GM19351 (cell line): Measurements from ENCODE around the gene EMCN.
"Not testable (repeated sequence)": the region's sequence is repeated elsewhere in the genome, so short reads cannot be mapped to it uniquely, and the experiment has no call there.

Experiments used
- ATAC-seq: cut with Tn5 transposase; IDR thresholded peaks from one replicate; pipeline ENCODE4 v1.9.1; 2021; ENCODE audit warnings: mild to moderate bottlenecking, moderate library complexity; ENCODE audit not compliant: unreplicated experiment

The EMCN gene

DNA sequence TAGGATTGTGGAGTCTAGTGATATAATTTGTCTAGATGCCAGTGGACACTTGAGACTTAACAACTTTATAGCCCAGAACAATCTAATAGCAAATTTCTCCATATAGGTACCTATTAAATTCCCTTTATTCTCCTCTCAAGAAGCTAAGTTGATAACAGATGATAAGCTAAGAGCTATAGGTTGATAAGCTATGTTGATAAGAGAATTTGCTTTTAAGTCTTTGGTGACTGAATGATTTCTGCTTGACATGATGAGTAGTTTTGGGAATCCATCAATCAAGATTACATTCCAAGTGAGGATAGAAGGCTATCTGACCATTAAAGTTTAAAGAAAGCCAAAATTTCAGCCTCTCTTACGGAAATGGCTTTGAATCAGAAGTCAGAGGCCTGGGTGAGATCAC lies 131.6 kb downstream of the EMCN start:
- ATAC-seq = no peak

DNA sequence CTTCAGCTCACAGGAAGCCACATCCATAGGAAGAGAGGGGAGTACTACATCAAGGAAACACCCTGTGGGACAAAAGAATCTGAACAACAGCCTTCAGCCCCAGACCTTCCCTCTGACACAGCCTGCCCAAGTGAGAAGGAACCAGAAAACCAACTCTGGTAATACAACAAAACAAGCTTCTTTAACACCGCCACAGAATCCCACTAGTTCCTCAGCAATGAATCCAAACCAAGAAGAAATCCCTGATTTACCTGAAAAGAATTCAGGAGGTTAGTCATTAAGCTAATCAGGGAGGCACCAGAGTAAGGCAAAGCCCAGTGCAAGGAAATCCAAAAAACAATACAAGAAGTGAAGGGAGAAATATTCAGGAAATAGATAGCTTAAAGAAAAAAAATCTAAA lies 137.4 kb downstream of the EMCN start:
- not testable (repeated sequence) for ATAC-seq

DNA sequence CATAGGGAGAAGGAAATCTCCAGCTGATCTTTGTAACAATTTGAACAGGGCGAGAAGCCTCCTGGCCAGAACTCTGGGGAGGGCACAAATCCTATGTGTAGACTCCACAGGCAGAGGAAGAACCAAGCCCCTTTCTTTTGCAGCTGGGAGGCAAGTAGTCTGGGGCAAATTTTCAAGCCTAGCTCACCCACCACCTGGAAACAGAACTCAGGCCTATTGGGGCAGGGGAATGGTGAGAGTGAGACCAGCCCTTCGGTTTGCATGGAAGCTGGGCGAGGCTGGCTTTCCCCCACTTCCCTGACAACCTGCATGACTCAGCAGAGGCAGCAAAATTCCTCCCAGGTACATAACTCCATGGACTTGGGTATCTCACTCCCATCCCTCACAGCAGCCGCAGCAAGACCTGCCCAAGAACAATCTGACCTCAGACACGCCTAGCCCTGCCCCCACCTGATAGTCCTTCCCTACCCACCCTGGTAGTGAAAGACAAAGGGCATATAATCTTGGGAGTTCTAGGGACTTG lies 138.2 kb downstream of the EMCN start:
- no peak for ATAC-seq

DNA sequence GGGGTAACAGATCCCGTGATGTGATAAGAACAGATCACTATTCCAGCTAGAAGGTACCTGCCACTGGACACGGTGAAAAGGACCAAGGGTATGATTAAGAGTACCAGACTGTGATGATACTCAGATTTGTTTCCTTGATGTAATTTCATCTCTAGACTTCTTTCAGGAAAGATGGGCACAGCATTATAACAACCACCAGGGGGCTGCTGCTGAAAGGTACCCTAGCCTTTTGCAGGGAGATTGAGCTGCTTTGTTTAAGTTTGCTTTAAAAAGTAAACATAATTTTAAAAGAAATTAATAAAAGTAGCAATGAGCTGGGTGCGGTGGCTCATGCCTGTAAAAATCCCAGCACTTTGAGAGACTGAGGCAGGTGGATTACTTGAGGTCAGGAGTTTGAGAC lies 145.4 kb downstream of the EMCN start:
- ATAC-seq = no peak

DNA sequence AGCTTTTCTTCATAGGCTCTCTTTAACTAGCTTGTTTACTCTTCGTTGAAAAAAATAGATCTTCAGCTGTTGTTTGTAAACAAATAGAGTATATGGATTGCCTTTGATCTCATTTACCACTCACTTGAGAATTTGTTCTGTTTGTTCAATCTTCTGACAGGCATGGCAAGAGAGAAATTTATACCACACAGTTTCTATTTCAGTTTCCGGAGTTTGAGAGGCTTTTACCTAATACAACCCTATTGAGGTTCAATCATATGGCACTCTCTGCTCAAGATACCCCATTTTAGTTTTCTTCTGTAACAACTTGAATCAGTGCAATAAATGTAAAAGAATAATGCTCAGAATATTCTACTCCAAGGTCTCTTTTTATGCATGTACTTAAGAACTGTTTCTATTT lies 148.0 kb downstream of the EMCN start:
- ATAC-seq = no peak

DNA sequence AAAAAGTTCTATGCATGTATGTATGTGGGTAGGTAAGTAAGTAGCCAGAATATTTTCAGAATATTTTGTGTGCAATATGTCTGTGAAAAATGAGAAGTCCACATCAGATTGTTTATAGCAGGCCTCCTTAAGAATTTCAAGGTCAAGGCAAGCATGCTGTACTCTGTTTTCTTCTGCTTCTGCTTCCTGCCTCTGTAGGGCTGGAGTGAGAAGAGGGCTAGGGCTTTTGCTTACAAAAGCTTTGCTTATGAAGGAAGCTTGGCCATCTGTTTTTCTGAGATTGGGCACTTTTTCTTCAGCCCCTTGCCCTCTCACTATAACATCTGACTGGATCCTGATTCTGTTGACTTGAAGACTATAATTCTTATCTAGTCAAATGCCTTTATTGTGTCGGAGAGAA lies 150.4 kb downstream of the EMCN start:
- ATAC-seq = no peak

DNA sequence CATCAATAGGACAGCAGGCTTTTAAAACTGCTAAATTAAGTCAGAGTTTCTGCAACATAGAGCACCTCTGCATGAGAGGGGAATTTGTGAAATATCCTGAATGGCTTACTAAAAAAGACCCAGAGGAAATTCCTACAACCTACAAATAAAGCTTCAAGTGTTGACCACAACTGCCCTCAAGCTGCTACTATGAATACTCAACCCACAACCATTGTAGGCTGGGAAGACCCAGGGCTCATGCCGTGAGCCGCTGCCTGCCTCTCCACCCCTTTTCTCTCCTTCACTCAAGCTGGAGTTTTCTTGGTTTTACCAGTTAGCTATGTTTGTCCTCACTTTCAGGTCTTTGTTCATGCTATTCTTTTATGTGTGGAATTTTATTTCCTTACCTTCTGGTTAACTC lies 151.6 kb downstream of the EMCN start:
- no peak for ATAC-seq

DNA sequence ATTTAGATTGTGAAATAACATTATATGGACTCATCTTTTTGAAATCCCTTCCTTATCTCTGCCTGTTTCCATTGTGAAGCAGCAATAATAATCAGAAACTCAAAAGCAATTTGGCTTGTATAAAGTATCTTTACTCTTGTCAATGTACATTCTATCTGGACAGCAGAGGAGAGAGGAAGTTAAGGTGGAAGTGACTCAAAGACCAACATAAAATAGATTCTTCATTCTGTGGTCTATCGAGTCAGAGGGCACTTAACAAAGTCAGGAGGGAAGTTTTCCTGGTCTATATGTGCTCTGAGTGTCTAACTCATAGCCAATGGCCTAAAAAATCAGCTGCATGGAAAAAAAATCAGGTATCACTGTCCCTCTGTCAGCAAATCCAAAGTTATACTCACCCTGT lies 155.5 kb downstream of the EMCN start:
- no peak for ATAC-seq

DNA sequence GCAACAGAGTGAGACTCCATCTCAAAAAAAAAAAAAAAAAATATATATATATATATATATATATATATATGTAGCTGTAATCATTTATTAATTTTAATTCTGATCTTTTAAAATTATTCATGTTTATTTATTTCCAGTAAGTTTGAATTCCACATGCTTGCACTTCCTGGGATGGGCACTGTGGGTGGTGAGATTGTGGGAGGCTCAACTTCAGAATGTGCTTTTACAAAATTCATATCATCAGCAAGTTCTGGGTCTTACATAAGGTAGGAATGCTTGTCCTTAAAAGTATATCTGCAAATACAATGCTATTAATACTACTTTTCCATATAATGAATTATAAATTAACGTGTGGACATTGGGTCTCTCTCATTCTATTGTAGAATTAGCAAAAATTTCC lies 156.5 kb downstream of the EMCN start:
- no peak for ATAC-seq

DNA sequence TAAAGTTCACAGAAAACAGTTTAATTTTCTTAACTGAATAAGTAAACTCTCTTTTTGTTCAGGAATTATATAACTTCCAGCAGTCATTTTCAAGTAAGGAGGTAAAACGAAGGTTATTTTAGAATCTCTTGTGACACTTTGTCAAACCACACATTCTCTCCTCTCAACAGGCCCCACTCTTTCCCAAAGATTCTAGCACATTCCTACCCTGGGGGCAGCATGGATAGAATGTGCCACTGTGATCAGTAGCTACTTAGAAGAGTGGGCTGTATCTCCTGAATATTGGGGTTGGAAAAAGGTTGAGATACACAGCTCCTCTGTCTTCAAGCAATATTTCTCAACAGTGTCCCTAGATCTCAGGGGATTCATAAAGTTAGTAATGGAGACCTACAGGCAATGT lies 157.6 kb downstream of the EMCN start:
- no peak for ATAC-seq

DNA sequence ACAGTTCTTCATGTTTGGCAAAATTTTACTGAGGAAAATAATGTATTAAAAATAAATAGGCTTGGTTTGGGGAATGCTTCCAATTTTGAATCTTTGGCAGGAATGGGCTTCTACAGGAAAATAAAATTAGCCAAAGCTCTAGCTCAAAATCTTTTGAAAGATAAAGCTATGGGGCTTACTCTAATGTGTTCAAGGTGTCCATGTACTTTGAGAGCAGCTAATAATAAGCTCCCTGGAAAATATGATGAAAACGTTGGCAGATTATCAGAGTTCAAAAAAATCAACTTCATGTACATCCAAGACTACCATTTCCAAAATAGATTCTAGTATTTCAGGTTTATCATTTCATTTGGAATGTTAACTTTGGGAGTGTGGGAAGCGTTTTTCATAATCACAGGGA lies 158.4 kb downstream of the EMCN start:
- no peak for ATAC-seq

DNA sequence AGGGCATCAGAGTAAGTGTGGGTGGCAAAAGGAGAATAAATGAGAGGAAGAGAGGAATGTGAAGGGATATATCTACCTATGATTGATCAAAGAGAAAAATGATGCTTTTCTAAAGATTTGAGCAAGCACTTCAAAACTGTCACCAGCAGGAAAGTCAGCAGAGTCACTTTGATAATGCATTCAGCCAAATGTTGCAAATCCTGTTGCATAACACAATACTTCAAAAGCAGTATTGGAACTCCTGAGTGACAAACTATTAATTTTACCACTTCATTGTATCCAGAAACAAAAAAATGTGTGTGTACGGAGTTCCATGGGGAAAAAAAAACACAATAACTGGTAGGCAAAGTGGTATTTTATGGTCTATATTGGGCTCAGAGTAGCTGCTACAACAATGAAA lies 160.3 kb downstream of the EMCN start:
- no peak for ATAC-seq

DNA sequence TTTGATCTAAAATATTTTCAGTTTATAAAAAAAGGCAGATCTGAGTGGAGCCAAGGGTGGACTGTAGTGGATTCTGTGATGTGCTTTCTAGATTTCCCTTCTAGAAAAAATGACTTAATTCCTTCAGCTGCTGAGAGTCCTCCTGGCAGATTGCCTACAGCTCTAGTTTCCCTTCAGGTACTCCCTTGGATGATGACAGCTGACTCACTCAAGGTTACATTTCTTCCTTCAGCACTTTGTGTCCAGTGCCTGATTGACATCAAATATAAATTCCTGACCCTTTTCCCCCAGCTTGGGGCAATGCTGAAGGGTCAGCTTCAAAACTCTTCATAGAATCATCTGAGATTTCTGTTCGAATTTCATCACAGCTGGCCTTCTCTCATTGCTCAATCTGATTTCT lies 161.7 kb downstream of the EMCN start:
- no peak for ATAC-seq

DNA sequence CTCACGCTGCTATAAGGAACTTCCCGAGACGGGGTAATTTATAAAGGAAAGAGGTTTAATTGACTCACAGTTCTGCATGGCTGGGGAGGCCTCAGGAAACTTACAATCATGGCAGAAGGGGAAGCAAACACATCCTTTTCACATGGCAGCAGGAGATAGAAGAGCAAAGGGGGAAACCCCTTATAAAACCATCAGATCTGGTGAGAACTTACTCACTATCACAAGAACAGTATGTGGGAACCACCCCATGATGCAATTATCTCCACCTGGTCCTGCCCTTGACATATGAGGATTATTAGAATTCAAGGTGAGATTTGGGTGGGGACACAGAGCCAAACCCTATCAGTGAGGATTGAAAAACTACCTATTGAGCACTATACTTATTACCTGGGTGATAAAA lies 165.5 kb downstream of the EMCN start:
- ATAC-seq = not testable (repeated sequence)

DNA sequence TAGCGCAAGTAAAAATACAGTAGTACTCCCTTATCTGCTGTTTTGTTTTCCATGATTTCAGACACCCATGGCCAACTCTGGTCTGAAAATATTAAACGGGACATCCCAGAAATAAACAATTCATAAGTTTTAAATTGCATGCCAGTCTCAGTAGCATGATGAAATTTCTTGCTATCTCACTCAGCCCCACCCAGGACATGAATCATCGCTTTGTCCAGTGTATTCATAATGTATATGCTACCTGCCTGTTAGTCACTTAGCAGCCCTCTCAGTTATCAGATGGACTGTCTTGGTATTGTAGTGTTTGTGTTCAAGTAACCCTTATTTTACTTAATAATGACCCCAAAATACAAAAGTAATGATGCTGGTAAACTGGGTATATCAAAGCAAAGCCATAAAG lies 169.3 kb downstream of the EMCN start:
- ATAC-seq = no peak

DNA sequence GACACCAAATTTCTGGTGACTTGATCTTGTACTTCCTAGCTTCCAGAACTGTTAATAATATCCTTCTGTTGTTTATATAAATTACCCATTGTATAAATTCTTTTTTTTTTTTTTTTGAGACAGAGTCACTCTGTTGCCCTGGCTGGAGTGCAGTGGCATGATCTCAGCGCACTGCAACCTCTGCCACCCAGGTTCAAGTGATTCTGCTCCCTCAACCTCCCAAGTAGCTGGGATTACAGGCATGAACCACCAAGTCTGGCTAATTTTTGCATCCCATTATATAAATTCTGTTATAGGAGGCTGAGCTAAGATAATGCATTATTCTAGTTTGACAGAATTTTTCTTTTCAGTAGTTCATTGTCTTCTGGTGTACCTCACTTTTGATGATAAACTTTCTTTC lies 170.6 kb downstream of the EMCN start:
- no peak for ATAC-seq

DNA sequence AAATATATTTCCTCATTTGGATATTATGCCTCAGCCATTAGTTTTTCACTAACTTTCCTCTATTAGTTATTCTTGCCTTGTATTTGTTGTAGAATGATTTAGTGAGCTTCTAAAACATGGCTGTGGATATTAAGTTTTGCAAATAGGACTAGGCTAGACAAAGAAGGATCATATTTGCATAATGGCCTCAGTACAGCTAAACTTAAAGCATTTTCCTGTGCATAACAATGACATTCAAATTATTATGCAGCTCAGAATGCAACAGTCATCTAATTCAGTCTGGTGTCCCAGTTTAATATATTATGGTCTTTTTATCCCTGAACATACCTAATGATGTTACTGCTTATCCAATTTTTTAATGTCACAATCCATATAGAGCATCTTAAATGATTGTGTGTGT lies 172.2 kb downstream of the EMCN start:
- no peak for ATAC-seq
